NCI-H2196 treated with DMSO at 0.1 percent for 48 hours (cell line): ENCODE measurements around the gene SFPQ.
"Not testable (repeated sequence)": the region's sequence is repeated elsewhere in the genome, so short reads cannot be mapped to it uniquely, and the experiment has no call there.

Experiments used
- DNase-seq: peaks from one replicate; lab custom pipeline; 2025; ENCODE audit not compliant: unreplicated experiment; lab: John Stamatoyannopoulos, UW

The SFPQ gene, protein sequence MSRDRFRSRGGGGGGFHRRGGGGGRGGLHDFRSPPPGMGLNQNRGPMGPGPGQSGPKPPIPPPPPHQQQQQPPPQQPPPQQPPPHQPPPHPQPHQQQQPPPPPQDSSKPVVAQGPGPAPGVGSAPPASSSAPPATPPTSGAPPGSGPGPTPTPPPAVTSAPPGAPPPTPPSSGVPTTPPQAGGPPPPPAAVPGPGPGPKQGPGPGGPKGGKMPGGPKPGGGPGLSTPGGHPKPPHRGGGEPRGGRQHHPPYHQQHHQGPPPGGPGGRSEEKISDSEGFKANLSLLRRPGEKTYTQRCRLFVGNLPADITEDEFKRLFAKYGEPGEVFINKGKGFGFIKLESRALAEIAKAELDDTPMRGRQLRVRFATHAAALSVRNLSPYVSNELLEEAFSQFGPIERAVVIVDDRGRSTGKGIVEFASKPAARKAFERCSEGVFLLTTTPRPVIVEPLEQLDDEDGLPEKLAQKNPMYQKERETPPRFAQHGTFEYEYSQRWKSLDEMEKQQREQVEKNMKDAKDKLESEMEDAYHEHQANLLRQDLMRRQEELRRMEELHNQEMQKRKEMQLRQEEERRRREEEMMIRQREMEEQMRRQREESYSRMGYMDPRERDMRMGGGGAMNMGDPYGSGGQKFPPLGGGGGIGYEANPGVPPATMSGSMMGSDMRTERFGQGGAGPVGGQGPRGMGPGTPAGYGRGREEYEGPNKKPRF

DNA sequence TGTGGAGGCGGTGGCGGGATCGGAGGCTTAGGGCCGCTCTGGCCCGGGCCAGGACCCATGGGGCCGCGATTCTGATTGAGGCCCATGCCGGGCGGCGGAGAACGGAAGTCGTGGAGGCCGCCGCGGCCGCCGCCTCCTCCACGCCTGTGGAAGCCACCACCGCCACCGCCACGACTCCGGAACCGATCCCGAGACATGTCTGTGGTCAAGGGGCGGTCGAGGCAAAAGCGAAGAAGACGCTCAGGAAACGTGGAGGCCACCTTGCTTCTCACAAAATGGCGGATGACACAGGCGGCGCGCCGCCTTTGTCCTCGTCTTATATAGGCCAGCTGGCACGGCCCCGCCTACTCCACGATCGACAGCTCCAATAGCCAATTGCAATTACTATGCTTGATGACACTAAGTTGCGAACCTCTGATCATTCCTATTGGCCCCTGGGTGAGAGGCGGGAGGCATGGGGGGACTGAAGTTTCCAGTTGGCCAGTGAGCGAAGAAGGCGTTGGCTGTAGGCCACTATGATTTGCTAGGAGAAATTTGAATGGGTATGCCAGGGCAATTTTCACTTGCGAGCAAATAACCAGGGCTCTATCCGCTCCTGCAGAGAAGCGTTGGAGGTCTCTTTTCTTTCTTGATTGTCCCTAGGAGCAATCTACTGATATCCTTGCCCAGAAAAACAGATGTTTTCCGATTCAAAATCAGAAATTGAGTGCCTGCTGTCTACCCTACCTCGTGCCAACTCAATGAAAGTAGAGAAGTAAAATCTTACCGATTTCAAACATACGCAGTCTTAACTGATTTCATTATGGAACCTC, at the start of gene SFPQ:
SFPQ (minus strand) TSS at position 293 of the 812 bp plus-strand sequence; CDS start at position 197, 96 bp downstream.
- DNase-seq = peak; percentile 98

DNA sequence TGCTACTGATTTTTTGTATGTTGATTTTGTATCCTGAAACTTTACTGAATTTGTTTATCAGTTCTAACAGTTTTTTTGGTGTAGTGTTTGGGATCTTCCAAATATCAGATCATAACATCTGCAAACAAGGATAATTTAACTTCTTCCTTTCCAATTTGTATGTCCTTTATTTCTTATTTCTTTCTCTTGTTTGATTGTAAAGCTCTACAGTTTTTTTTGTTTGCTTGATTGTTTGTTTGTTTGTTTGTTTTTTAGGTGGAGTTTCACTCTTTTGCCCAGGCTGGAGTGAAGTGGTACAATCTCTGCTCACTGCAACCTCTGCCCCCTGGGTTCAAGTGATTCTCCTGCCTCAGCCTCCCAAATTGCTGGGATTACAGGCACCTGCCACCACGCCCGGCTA, 43.8 kb upstream of the SFPQ start:
- DNase-seq = not testable (repeated sequence)

- DNase-seq = no peak
Observed at GRCh38 chr1:35231287-35231686, 38.3 kb upstream of the SFPQ start.

- DNase-seq = no peak
Observed at GRCh38 chr1:35229587-35230360, 36.8 kb upstream of the SFPQ start.

DNA sequence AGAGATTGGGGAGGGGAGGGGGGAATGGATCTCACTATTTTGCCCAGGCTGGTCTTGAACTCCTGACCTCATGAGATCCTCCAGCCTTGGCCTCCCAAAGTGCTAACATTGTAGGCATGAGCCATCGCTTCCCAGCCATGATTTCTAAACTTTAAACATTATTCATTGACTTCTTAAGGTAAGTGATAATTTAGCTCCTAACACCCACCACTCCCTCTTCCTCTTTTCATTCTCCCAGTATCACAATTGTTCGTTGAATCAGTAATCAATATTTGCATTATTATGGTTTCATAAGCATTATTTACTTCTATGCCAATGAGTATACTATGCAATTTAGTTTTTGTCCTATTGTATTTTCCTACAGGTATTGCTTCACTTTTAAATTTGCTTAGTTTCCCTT, 33.6 kb upstream of the SFPQ start:
- DNase-seq = no peak

DNA sequence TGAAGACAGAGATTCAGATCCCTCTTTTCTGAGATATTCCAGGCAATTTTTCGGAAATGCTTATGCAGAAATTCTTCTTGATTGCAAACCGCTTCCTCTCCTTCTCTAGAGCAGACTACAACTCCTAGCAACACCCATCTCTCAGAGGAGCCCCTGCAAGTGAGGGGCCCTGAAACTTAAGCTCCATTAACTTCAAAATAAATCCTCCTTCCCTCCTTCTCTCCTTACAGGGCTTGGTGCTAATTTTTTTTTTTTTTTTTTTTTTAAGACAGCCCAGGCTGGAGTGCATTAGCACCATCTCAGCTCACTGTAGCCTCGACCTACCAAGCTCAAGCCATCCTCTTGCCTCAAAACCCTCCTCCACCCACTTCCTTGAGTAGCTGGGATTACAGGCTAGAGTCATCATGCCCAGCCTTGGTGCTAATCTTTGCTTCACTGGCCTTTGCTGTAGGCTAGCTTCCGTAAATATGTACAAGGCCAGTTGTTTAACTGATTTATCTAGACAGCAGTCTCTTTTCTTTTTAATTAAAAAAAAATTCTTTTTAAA, 30.2 kb upstream of the SFPQ start:
- DNase-seq = no peak

DNA sequence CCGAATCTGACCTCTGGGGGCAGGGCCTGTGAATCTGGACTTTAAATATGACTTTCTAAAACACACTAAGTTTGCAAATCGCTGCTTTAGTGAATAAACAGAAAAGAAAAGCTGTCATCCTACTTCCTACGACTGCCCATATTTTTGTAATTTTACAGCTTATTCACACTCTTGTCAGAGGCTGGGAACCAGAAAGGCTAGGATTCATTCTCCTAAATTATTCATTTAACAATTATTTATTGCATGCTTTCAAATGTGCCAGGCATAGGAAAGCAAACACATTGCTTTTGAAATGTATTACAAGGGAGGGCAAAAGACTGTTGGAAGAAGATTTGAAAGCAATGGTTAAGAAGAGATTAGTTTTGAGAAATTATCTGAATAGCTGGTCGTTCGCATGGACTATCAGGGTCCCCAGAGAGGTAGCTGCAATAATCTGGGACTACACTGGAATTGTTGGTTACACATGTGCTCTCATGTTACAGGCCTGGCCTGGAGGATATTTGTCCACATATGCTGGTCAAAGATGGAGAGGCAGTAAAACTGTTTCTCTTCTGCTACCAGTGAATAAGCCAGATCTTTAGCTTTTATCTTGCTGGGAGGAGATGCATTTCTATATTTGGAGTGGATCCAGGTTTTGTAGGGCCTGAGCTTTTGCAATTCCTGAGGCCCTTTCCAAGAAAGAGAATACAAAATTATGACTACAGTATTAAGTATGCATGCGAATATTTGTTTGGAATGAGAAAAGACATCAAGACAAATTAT, 29.6 kb upstream of the SFPQ start:
- DNase-seq = no peak

GRCh38 chr1:35220976-35221375, 28.0 kb upstream of the SFPQ start:
- DNase-seq = no peak

DNA sequence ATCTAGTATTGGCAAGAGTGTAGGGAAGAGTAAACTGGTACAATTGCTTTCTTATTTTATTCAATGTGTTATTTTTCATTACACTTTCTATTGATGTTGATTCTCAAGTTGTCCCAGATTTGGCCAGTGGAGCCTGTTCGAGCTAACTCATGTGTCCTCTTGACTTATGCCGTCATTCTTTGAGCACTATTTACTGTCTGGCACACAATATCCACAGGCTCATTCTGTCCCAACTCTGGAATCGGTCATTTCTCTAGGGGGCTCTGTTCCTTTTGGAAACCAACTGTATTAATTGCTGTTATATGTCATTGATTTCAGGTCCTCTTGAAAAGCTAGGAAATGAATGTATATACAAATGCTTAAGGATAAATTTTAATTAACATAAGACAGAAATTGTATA, 22.4 kb upstream of the SFPQ start:
- no peak for DNase-seq

- DNase-seq = no peak
Observed at GRCh38 chr1:35211120-35211414, 18.1 kb upstream of the SFPQ start.

GRCh38 chr1:35210321-35211119, 17.6 kb upstream of the SFPQ start:
- no peak for DNase-seq

- DNase-seq = no peak
Observed at GRCh38 chr1:35203295-35203694, 10.3 kb upstream of the SFPQ start.

- peak; percentile 50 for DNase-seq
Observed at GRCh38 chr1:35202048-35202719, 9.2 kb upstream of the SFPQ start.

DNA sequence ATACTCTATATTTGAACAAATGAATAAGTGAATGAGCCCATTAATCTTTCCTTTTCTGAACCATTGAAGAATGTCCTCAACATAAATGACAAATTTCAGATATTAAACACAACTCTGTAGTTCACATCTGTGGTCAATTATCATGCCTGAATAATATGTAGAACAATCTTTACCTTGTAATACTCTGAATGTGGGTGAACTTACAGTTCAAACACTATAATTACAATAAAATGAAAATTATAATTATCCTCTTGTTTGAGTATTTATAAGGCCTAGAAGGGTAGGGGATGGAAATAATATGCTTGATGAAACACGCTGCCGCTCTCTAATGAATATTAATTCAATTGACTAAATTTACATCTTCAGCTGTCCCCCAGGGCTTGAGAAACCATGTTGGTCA, 8.7 kb upstream of the SFPQ start:
- no peak for DNase-seq

- peak; percentile 61 for DNase-seq
Observed at GRCh38 chr1:35192056-35192852, 691 bp downstream of the SFPQ start.

DNA sequence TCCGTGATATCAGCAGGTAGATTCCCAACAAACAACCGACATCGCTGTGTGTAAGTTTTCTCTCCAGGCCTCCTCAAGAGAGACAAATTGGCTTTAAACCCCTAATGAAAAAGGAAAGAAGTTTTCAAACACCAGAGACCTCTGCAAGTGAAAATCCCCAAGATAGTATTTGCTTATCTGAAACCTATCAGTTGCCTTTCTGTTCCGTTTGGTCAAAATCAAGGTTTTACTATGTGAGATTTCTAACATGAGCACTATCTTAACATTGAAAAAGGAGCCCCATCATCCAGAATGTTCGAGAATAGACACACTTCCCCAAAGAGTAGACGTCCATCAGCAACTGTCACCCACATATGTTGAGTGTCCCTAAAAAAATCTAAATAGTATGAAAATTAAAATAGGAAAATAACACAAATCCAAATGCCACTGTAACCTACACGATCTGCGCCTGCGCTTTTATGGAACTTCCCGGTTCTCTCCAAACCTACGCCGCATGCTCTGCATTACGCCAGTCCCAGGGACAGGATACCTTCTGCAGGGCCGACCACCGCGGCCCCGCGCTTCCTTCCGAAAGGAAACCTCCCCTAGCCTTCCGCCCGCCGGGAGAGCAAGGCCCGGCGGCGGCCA, 1.4 kb downstream of the SFPQ start:
- DNase-seq = no peak

DNA sequence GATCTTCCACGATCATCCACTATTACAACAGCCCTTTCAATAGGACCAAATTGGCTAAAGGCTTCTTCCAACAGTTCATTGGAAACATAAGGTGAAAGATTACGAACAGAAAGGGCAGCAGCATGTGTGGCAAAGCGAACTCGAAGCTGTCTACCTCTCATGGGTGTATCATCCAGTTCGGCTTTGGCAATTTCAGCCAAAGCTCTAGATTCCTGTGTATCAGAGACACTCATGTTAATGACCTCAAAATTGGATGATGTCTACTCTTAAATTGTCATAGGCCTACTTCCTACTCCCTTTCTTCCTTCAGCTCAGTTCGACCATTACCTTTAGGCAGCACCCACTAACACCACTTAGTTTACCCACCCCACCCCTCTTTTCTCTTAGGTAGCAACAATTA, 2.2 kb downstream of the SFPQ start:
- DNase-seq = no peak
